GM19463 (cell line): ENCODE measurements around the gene ANKRD62.
"Not testable (repeated sequence)": the region's sequence is repeated elsewhere in the genome, so short reads cannot be mapped to it uniquely, and the experiment has no call there.

Experiments
- ATAC-seq: cut with Tn5 transposase; IDR thresholded peaks from one replicate; pipeline ENCODE4 v1.9.1; 2021; ENCODE audit warnings: mild to moderate bottlenecking, moderate library complexity; ENCODE audit not compliant: unreplicated experiment

ANKRD62 gene

GRCh38 chr18:12092398-12093229 lies 1.0 kb upstream of the ANKRD62 start:
- ATAC-seq: peak; percentile 47

- no peak for ATAC-seq
Measured at GRCh38 chr18:12098374-12098773, 4.7 kb downstream of the ANKRD62 start.

GRCh38 chr18:12099160-12099559 lies 5.5 kb downstream of the ANKRD62 start:
- no peak for ATAC-seq

GRCh38 chr18:12101266-12101665 lies 7.6 kb downstream of the ANKRD62 start:
- no peak for ATAC-seq

- ATAC-seq: no peak
Measured at GRCh38 chr18:12102136-12102842, 8.6 kb downstream of the ANKRD62 start.

GRCh38 chr18:12106471-12106870 lies 12.8 kb downstream of the ANKRD62 start:
- ATAC-seq: no peak

GRCh38 chr18:12109836-12110235 lies 16.2 kb downstream of the ANKRD62 start:
- ATAC-seq: no peak

GRCh38 chr18:12113999-12114646 lies 20.5 kb downstream of the ANKRD62 start:
- no peak for ATAC-seq

GRCh38 chr18:12119358-12119757 lies 25.7 kb downstream of the ANKRD62 start:
- ATAC-seq: no peak

- ATAC-seq: no peak
Measured at GRCh38 chr18:12121175-12122042, 27.8 kb downstream of the ANKRD62 start.

GRCh38 chr18:12122043-12122389 lies 28.4 kb downstream of the ANKRD62 start:
- not testable (repeated sequence) for ATAC-seq

- ATAC-seq: not testable (repeated sequence)
Measured at GRCh38 chr18:12127647-12128046, 34.0 kb downstream of the ANKRD62 start.

- ATAC-seq: not testable (repeated sequence)
Measured at GRCh38 chr18:12138831-12139230, 45.2 kb downstream of the ANKRD62 start.

- ATAC-seq: not testable (repeated sequence)
Measured at GRCh38 chr18:12140866-12141265, 47.2 kb downstream of the ANKRD62 start.

- not testable (repeated sequence) for ATAC-seq
Measured at GRCh38 chr18:12141778-12142177, 48.1 kb downstream of the ANKRD62 start.

- ATAC-seq: not testable (repeated sequence)
Measured at GRCh38 chr18:12149431-12149830, 55.8 kb downstream of the ANKRD62 start.

GRCh38 chr18:12154361-12154760 lies 60.7 kb downstream of the ANKRD62 start:
- ATAC-seq: no peak

GRCh38 chr18:12155996-12156395 lies 62.4 kb downstream of the ANKRD62 start:
- no peak for ATAC-seq

- no peak for ATAC-seq
Measured at GRCh38 chr18:12159446-12159845, 65.8 kb downstream of the ANKRD62 start.

- ATAC-seq: no peak
Measured at GRCh38 chr18:12162786-12163185, 69.1 kb downstream of the ANKRD62 start.
